ENCODE results near the gene CACNA1A.

CACNA1A gene

GRCh38 chr19:13234518-13234917 is 271.8 kb downstream of the CACNA1A start:
- TF ChIP-seq REST (IDR thresholded peaks at IDR 0.05; ENCODE audit: insufficient replicate concordance, low read depth) = no peak
- TF ChIP-seq GABPA (IDR thresholded peaks at IDR 0.05; ENCODE audit: low read depth) = no peak
- TF ChIP-seq SPI1 (IDR thresholded peaks at IDR 0.05; ENCODE audit: borderline replicate concordance, low read depth) = no peak
- peak; percentile 11 for TF ChIP-seq CTCF (IDR thresholded peaks at IDR 0.05; ENCODE audit: insufficient read depth, low read length)
- no peak for TF ChIP-seq POLR2AphosphoS5 (IDR thresholded peaks at IDR 0.05; ENCODE audit: low read depth)
- DNase-seq (ENCODE audit: low read depth in 1 of 2, low spot score in 1 of 2) = peak in 1 of 2 experiments; percentile 48
- Histone ChIP-seq H3K27ac (replicated peaks) (no peak overlapping the region), H3K27me3 (ENCODE audit: insufficient read depth, poor library complexity, severe bottlenecking) (no peaks in the 10 kb centered on the region), H3K4me3 (replicated peaks; ENCODE audit: insufficient read depth, low read length) (no peak overlapping the region)

GRCh38 chr19:13231663-13232062 is 274.6 kb downstream of the CACNA1A start:
- Histone ChIP-seq H3K27me3 (ENCODE audit: insufficient read depth, poor library complexity, severe bottlenecking) (no peaks in the 10 kb centered on the region), H3K27ac (replicated peaks) (no peak overlapping the region), H3K4me3 (replicated peaks; ENCODE audit: insufficient read depth, low read length) (no peak overlapping the region)
- TF ChIP-seq POLR2AphosphoS5 (IDR thresholded peaks at IDR 0.05; ENCODE audit: low read depth) (no peak), REST (IDR thresholded peaks at IDR 0.05; ENCODE audit: insufficient replicate concordance, low read depth) (no peak), GABPA (IDR thresholded peaks at IDR 0.05; ENCODE audit: low read depth) (no peak), CTCF (IDR thresholded peaks at IDR 0.05; ENCODE audit: insufficient read depth, low read length) (no peak)
- no peak for DNase-seq (ENCODE audit: low read depth in 1 of 2, low spot score in 1 of 2)

- no peak overlapping the region for H3K4me3 ChIP-seq (replicated peaks; ENCODE audit: insufficient read depth, low read length)
Observed at GRCh38 chr19:13229246-13229645, 277.0 kb downstream of the CACNA1A start.

More at GRCh38 chr19:13229246-13229645, 277.0 kb downstream of the CACNA1A start:
- no peak for DNase-seq (ENCODE audit: low read depth in 1 of 2, low spot score in 1 of 2)
- no peak for TF ChIP-seq CTCF (IDR thresholded peaks at IDR 0.05; ENCODE audit: insufficient read depth, low read length)
- no peak for TF ChIP-seq POLR2AphosphoS5 (IDR thresholded peaks at IDR 0.05; ENCODE audit: low read depth)
- TF ChIP-seq SPI1 (IDR thresholded peaks at IDR 0.05; ENCODE audit: borderline replicate concordance, low read depth) = no peak
- no peak for TF ChIP-seq GABPA (IDR thresholded peaks at IDR 0.05; ENCODE audit: low read depth)
- TF ChIP-seq REST (IDR thresholded peaks at IDR 0.05; ENCODE audit: insufficient replicate concordance, low read depth) = no peak
- H3K27me3 ChIP-seq (ENCODE audit: insufficient read depth, poor library complexity, severe bottlenecking) = no peaks in the 10 kb centered on the region
- no peak overlapping the region for H3K27ac ChIP-seq (replicated peaks)
